DND-41 (cell line): ENCODE results near the gene PCNX2.

Experiments used
- ATAC-seq: fragments of 200-7000 bp; cut with Tn5 transposase; 3 replicates; pipeline ENCODE4 v1.9.1; 2021; ENCODE audit warnings: low read depth; ENCODE audit not compliant: insufficient read depth
- DNase-seq: peaks from one replicate; pipeline ENCODE4 v3.0.0-alpha.2; 2020
- H2AFZ ChIP-seq: 2 replicates; pipeline ENCODE4 v1.6.0; 2012; ENCODE audit warnings: low read depth, low read length
- H3K27ac ChIP-seq: 2 replicates; pipeline ENCODE4 v1.5.1; 2012; ENCODE audit warnings: low read length, inconsistent platforms
- H3K27me3 ChIP-seq: fragments of 200-600 bp; sonication (generic); 2 replicates; pipeline ENCODE4 v1.6.0; 2012; ENCODE audit warnings: low read length, mild to moderate bottlenecking, inconsistent platforms; ENCODE audit not compliant: insufficient read depth, poor library complexity
- H3K36me3 ChIP-seq: 2 replicates; pipeline ENCODE4 v1.5.1; 2012; ENCODE audit warnings: low read length, inconsistent platforms; ENCODE audit not compliant: insufficient read depth
- H3K4me1 ChIP-seq: 2 replicates; pipeline ENCODE4 v1.5.1; 2012; ENCODE audit warnings: mild to moderate bottlenecking, low read length; ENCODE audit not compliant: insufficient read depth
- H3K4me2 ChIP-seq: 2 replicates; pipeline ENCODE4 v1.6.0; 2012; ENCODE audit warnings: mild to moderate bottlenecking, moderate library complexity, low read length, inconsistent platforms; ENCODE audit not compliant: insufficient read depth
- H3K4me3 ChIP-seq, 2 experiments: fragments of 200-600 bp in 1 of 2; shearing (Covaris generic) in 1 of 2; 2 replicates each; pipeline ENCODE4 v1.5.1; 2012 to 2016; ENCODE audit warnings: inconsistent platforms in 2 of 2, low read length in 2 of 2, mild to moderate bottlenecking in 2 of 2, low read depth in 1 of 2, moderate library complexity in 1 of 2
- H3K79me2 ChIP-seq: 2 replicates; pipeline ENCODE4 v1.6.0; 2012; ENCODE audit warnings: low read length, inconsistent platforms; ENCODE audit not compliant: insufficient read depth
- H3K9ac ChIP-seq: 2 replicates; pipeline ENCODE4 v1.6.0; 2012; ENCODE audit warnings: low read depth, mild to moderate bottlenecking, inconsistent platforms, low read length, moderate library complexity
- H3K9me3 ChIP-seq: 2 replicates; pipeline ENCODE4 v1.5.1; 2012; ENCODE audit warnings: low read length, moderate library complexity, mild to moderate bottlenecking, inconsistent platforms; ENCODE audit not compliant: insufficient read depth, severe bottlenecking
- H4K20me1 ChIP-seq: 2 replicates; pipeline ENCODE4 v1.6.0; 2012; ENCODE audit warnings: low read length; ENCODE audit not compliant: insufficient read depth
- EZH2 ChIP-seq: IDR thresholded peaks from 3 replicates; pipeline ENCODE4 v1.6.1; 2012; ENCODE audit warnings: borderline replicate concordance, low read depth, mild to moderate bottlenecking, moderate library complexity, low read length, inconsistent platforms; ENCODE audit not compliant: severe bottlenecking
- TF ChIP-seq, protein P1 (sequence below): IDR thresholded peaks from 2 replicates; pipeline ENCODE4 v1.5.1; 2012; ENCODE audit warnings: borderline replicate concordance, low read length, moderate library complexity, mild to moderate bottlenecking; ENCODE audit not compliant: poor library complexity, severe bottlenecking; ENCODE audit errors: extremely low read depth

PCNX2 gene

GRCh38 chr1:233086961-233087881 lies 208.3 kb downstream of the PCNX2 start:
- H3K4me1 ChIP-seq, result no peaks in the 10 kb centered on the region
- H3K79me2 ChIP-seq, result no peaks in the 10 kb centered on the region
- TF ChIP-seq, protein P1, sequence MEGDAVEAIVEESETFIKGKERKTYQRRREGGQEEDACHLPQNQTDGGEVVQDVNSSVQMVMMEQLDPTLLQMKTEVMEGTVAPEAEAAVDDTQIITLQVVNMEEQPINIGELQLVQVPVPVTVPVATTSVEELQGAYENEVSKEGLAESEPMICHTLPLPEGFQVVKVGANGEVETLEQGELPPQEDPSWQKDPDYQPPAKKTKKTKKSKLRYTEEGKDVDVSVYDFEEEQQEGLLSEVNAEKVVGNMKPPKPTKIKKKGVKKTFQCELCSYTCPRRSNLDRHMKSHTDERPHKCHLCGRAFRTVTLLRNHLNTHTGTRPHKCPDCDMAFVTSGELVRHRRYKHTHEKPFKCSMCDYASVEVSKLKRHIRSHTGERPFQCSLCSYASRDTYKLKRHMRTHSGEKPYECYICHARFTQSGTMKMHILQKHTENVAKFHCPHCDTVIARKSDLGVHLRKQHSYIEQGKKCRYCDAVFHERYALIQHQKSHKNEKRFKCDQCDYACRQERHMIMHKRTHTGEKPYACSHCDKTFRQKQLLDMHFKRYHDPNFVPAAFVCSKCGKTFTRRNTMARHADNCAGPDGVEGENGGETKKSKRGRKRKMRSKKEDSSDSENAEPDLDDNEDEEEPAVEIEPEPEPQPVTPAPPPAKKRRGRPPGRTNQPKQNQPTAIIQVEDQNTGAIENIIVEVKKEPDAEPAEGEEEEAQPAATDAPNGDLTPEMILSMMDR, result no peak
- TF ChIP-seq EZH2, result no peak
- H3K27ac ChIP-seq, result no peak overlapping the region
- ATAC-seq (no peak), DNase-seq (no peak)
- H4K20me1 ChIP-seq, result no peaks in the 10 kb centered on the region
- no peak overlapping the region for H3K4me3 ChIP-seq
- H3K4me2 ChIP-seq, result no peak overlapping the region
- no peaks in the 10 kb centered on the region for H3K9me3 ChIP-seq
- H3K27me3 ChIP-seq, result no peaks in the 10 kb centered on the region
- no peak overlapping the region for H3K9ac ChIP-seq
- no peak overlapping the region for H2AFZ ChIP-seq
- H3K36me3 ChIP-seq, result peaks cover 5% of the 10 kb centered on the region; the same call in 1 of the 2 replicates

GRCh38 chr1:233085566-233085965 lies 210.0 kb downstream of the PCNX2 start:
- no peaks in the 10 kb centered on the region for H3K79me2 ChIP-seq
- H3K9me3 ChIP-seq, result no peaks in the 10 kb centered on the region
- no peak overlapping the region for H3K9ac ChIP-seq
- TF ChIP-seq, protein P1, result no peak
- no peak for TF ChIP-seq EZH2
- H3K4me1 ChIP-seq, result no peaks in the 10 kb centered on the region
- no peak overlapping the region for H3K27ac ChIP-seq
- no peak overlapping the region for H2AFZ ChIP-seq
- no peaks in the 10 kb centered on the region for H4K20me1 ChIP-seq
- H3K36me3 ChIP-seq, result peaks cover 1% of the 10 kb centered on the region; the same call in 1 of the 2 replicates
- DNase-seq, result no peak
- no peak overlapping the region for H3K4me3 ChIP-seq
- ATAC-seq, result no peak
- no peak overlapping the region for H3K4me2 ChIP-seq
- H3K27me3 ChIP-seq, result no peaks in the 10 kb centered on the region

DNA sequence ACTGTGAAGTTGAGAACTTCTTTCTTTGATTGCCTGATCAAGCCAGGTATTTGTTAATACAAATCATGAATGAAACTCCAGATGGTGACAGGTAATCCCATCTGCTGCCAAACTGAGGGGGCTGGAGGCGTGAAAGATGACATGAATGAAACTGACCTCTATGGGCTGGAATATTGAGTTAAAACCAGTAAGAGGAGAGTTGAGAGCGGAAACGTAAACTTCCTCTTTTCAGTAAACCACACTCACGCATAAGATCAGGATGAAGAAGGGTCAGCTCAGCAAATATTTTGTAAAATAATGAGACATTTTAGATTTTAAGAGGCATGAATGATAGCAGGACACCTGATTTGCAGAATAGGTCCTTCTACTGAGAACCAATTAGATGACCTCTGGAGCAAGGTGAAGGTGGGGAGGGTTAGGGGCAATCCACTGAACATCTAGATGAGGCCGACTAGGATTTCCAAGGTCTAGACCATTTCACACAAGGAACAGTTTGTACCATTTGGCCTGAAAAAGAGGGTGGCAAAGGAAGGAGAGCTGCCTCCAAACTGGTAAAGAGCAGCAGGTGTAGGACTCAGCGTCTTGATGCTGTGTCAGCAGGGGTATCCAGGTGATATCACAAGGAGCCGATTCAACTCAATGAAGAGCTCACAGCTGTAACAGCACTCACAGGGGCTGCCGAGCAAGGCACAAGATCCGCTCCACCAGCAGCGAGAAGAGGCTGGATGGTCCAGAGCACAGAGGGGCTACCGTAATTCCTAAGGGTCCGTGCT lies 212.6 kb downstream of the PCNX2 start:
- DNase-seq, result no peak
- Histone ChIP-seq H3K9ac (no peak overlapping the region), H3K4me3 (no peak overlapping the region), H2AFZ (no peak overlapping the region), H3K9me3 (no peaks in the 10 kb centered on the region), H3K27ac (no peak overlapping the region), H3K36me3 (no peaks in the 10 kb centered on the region), H3K4me1 (no peaks in the 10 kb centered on the region), H4K20me1 (no peaks in the 10 kb centered on the region), H3K27me3 (no peaks in the 10 kb centered on the region), H3K4me2 (no peak overlapping the region), H3K79me2 (no peaks in the 10 kb centered on the region)
- no peak for ATAC-seq
- TF ChIP-seq, protein P1, result no peak
- no peak for TF ChIP-seq EZH2
